Right lobe of liver (tissue), 4 donors: ENCODE measurements around the gene SRPK2.

Experiments
- POLR2A ChIP-seq: fragments of 450-650 bp; IDR thresholded peaks from one replicate; pipeline ENCODE4 v1.6.1; 2017; ENCODE audit warnings: antibody characterized with exemption, mild to moderate bottlenecking
- TF ChIP-seq, protein P1 (sequence below), 4 donors: fragments of 200-600 bp in 3 of 4; fragments of 450-650 bp in 1 of 4; IDR thresholded peaks; one replicate each; pipeline versions ENCODE4 v1.5.1 to v1.8.0; 2016 to 2022; ENCODE audit warnings: antibody characterized with exemption in 4 of 4, mild to moderate bottlenecking in 2 of 4
- donor health status: DM: no; HTN: no; CAD: no.
- donor health status: DM: no; HTN: no; CAD: no.
- donor health status: DM: no; HTN: yes; CAD: no.

GRCh38 chr7:105125745-105126144 lies 263.0 kb downstream of the SRPK2 start:
- TF ChIP-seq POLR2A, result no peak
- TF ChIP-seq, protein P1, sequence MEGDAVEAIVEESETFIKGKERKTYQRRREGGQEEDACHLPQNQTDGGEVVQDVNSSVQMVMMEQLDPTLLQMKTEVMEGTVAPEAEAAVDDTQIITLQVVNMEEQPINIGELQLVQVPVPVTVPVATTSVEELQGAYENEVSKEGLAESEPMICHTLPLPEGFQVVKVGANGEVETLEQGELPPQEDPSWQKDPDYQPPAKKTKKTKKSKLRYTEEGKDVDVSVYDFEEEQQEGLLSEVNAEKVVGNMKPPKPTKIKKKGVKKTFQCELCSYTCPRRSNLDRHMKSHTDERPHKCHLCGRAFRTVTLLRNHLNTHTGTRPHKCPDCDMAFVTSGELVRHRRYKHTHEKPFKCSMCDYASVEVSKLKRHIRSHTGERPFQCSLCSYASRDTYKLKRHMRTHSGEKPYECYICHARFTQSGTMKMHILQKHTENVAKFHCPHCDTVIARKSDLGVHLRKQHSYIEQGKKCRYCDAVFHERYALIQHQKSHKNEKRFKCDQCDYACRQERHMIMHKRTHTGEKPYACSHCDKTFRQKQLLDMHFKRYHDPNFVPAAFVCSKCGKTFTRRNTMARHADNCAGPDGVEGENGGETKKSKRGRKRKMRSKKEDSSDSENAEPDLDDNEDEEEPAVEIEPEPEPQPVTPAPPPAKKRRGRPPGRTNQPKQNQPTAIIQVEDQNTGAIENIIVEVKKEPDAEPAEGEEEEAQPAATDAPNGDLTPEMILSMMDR (IDR thresholded peaks at IDR 0.05), result no peak
